GM04504 (cell line): ENCODE measurements around the gene HIPK4.
A peak's percentile ranks its signal among the peaks of the same experiment; 100 is the strongest.

Experiments used
- DNase-seq: peaks from one replicate; pipeline ENCODE4 v3.0.0-alpha.2; 2012; ENCODE audit warnings: low read depth

HIPK4 gene

DNA sequence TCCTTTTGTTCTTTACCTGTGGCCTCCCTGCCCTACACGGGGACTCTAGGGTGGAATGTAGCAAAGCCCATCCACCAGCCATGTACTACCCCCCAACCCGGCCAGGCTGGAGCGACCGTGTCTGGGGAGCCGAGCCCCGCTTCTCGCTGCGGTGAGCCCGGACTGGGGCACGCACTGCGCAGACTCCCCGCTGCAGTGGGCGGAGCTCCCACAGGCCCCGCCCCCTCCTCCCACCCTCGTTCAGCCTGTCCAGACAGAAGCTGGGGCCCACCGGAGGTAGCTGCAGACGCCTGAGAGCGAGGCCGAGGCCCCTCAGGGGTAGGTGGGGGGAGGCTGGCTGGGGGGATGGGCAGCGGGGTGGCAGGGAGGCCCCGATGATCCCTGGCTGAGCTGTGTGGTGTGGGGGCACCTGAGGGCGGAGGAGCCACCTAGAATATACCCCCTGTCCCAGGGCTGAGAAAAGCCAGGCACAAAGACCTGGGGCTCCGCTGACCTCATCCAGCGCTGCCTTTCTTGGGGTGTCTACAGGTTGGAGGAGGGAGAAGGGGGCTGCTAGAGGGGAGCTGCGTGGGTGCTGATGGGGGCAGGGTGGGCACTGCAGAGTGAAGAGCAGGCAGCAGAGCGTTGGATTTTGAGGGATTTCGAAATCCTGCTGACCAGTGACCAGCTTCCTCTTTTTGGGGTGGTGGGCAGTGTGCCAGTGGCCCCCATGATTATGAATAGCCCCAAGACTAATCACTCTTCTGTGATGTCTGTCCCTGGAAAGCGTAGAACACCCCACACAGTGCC is 24.2 kb downstream of the HIPK4 start:
- DNase-seq, result no peak

DNA sequence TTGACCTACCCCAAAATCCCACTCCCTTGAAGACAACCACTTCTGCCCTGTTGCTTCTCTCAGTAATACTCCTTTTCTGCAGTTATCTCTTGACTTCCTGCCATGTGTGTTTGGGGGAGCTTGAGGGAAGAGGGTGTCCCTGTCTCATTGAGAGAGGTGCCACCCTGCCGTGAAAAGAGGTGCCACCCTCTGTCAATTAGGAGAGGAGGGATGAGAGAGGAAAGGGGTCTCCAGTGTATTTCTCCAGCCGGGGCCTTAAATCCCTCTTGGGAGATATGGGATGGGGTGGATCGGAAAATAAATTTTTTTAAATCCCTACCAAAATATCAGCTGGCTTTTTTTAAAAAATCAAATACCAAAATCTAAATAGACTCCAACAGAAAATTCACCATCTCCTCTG is 25.0 kb downstream of the HIPK4 start:
- no peak for DNase-seq

DNA sequence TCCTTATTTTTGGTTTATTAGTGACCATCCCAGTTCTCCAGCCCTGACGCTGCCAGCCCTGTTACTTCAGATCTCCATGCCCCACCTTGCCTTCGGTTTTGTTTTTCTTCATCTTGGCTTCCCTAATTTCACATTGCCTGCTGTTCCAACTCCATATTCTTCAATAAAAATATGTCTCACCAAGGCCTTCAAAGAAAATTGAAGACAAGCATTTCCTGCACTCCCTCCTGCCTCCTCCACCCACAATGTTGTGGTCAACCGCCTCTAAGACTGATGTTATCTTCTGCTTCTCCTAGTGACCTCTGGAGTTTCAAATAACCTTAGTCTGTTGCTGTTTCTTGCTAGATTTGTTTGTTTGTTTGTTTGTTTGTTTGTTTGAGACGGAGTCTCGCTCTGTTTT is 26.9 kb downstream of the HIPK4 start:
- DNase-seq, result no peak

DNA sequence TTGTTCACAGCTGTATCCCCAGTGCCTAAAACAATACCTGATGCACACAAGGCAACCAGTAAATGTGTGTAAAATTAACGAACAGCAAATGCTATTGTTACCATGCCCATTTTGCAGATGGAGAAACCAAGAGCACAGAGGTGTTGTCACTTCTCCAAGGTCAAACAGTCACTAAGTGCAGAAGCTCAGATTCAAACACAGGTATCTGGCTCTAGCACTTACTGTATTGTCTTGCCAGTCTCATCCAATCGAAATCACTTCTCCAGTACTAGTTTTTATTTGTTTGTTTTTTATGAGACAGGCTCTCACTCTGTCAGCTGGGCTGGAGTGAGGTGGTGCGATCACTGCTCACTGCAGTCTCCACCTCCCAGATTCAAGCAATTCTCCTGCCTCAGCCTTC is 27.8 kb downstream of the HIPK4 start:
- DNase-seq, result no peak

DNA sequence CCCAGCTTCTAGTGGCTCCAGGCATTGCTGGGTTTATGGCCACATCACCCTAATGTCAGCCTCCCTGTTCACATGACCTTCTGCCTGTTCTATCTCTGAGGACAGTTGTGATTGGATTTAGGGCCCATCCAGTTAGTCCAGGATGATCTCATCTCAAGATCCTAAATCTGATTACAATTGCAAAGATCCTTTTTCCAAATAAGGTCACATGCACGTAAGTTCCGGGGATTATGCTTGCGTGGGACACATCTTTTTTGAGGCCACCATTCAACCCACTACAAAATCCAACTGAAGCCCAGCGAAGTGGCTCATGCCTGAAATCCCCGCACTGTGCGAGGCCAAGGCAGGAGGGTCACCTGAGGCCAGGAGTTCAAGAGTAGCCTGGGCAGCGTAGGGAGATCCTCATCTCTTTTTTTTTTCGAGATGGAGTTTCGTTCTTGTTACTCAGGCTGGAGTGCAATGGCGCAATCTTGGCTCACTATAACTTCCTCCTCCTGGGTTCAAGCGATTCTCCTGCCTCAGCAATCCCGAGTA is 29.2 kb downstream of the HIPK4 start:
- no peak for DNase-seq

DNA sequence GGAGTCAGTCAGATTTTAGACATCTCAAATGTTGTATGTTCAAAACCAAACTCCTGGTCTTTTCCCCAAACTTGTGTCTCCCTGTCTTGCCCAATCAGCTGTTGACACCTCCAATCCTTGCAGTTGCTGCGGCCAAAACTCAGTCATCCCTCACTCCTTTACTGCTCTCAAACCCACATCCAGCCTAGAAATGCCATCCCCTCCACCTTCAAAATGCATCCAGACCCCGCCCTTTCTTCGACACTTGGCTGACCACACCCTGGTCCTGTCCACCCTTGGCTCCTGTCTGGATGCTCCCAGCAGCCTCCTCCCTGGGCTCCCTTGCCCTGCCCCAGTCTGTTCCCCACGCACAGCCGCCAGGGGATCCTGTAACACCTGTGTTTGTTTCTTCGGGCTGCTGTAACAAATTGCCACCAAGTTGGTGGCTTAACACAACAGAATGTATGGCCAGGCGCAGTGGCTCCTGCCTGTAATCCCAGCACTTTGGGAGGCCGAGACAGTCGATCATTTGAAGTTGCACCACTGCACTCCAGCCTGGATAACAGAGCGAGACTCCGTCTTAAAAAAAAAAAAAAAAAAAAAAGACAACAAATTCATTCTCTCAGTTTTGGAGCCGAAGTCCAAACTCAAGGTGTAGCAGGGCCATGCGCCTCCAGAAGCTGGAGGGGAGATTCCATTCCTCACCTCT is 29.8 kb downstream of the HIPK4 start:
- no peak for DNase-seq

DNA sequence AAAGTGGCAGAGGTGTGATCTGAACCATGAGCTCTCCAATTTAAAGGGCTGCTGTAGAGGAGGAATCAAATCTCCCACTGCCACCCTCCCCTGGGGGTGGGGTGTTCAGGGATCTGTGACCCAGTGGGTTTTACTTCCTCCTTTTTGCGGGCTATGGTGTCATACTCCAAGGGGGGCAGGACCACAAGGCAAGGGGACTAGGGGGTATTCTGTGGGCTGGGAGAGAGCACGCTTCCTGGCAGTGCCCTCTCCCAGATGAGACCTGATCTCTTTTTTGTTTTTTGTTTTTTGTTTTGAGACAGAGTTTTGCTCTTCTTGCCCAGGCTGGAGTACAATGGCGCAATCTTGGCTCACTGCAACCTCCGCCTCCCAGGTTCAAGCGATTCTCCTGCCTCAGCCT is 31.2 kb downstream of the HIPK4 start:
- no peak for DNase-seq

DNA sequence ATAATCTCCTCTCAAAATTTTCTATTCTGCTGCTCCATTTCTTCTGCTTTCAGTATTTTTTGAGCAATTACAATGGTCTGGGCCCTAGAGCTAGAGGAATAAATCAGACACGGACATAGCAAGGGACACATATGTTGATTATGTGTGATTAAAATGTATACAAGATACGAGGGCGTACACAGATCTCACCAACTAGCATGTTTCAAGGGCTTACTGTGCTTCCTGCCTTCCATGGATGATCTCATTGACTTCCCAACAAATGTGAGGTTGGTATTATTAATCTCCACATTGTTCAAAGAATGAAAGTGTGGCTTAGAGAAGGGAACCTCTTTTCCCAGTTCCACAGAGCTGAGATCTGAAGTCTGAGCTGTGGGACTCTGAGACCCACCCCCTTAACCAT is 32.3 kb downstream of the HIPK4 start:
- no peak for DNase-seq

DNA sequence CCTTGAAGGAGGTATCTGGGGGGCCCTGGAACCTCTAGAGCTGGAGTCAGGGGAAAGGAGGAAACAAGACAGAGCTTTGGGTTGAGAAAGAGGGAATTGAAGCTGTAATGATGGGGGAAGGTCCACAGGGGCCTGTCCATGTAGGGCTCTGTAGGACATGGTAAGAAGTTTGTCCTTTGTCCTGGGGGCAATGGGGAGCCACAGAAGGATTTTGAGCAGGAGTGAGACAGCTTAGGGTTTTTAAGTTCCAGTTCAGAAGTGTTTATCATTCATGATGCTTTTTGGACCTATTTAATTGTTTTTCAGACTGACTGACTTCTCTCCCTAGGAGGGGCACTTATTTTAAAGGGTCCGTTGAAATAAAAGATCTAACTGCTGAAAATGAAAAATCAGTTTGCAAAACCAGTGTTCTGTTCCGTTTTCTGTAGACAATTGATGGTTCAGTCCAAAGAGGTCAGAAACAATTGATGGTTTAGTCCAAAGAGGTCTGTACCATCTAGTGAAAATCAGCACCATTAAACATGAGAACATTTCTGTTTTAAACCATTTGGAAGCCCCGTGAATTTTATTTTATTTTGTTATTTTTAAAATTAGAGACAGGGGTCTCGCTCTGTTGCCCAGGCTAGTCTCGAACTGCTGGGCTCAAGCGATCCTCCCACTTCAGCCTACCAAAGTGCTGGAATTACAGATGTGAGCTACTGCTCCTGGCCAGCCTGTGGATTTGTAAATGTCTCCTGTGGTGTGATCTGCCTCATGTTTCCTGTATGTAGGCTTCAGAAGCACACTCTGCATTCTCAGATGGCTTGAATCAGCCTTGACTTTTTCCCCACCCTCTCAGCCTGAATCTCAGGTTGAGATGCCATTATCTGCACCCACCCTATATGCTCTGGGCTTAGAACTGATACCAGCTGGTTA is 33.0 kb downstream of the HIPK4 start:
- no peak for DNase-seq

DNA sequence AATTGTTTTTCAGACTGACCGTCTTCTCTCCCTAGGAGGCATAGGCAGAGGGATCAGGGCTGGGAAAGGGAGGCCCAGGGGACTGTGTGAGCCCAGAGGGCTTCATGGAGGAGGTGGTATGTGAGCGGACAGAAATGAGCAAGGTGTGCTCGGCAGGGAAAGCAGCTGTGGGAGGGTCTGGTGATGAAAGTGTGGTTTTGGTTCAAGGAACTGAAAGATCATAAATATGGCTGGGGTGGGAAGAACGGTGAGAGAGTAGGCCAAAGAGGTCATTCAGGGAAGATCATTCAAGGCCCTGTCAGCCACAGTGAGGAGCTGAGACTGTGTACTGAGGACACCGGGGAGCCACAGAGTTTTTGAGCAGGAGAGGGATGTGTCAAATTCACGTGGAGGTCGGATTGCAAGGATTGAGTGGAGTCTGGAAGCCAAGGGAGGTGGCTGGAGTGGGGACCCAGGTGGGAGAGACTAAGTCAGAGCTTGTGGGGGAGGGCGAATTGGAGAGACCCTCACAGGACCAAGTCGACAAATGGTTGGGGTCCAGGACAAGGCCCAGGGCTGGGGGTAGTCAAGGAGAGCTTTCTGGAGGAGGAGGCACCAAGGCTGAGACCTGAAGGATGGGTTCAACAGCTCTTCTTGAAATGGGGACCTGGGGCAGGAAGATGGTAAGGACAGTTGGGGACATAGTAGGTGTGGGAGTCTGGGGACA is 33.9 kb downstream of the HIPK4 start:
- DNase-seq, result no peak

DNA sequence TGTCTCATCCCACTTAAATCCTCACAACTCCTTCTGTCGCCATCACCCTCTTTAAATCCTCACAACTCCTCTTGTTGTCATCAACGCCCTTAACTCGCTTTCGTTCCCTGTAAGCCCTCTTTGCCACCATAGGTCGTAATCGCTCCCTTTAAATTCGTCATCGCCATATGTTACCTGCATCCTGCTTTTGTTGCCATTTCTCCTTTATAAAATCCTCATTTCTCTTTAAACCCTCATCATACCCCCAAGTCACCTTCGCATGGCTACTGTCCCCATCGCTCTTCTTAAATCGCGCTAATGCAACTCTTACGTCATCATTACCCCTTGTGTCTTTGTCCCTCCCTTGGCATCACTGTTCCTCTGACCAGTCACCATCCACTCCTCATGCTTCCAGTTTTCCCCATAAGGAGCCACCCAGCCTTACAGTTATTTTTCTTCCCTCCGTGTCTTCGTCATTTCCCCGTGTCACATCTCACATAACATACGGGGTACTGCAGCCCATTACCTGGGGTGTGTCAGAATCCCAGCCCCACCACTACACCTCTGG is 40.9 kb downstream of the HIPK4 start:
- DNase-seq, result peak; percentile 17

DNA sequence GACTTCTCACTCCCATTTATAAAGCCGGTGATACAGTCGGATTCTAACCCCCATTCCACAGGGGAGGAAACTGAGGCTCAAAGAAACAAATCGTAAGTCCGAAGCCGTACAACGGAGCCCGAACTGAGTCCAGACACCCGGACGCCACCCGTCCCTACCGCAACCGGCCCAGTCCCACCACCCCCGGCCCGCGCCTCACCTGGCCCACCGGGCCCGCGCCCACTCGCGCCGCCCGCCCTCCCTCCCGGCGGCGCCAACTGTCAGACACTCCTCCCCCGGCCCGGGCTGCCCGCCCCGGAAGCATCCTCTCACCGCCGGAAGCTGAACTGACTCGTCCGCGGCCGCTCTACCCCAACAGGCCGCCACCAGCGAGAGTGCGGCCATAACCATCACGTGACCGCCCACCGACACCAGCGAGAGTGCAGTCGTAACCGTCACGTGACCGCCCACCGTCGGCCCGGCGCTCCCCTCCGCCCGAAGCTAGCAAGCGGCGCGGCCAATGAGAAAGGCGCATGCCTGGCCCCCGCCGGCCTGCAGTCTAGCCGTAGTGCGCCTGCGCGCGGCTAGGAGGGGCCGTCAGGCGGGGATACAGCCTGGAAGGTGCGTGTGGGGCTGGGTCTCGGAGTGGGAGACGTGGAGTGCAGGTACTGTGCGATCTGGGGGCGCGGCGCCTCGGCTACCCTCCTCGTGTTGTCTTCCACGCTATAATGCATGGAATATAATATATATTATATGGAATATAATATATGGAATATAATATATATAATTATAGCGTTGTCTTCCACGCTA is 41.7 kb downstream of the HIPK4 start, which contains the start of the genes C19orf47 and PLD3:
Gene C19orf47 (minus strand): TSS at position 273 of the 789 bp plus-strand sequence. CDS start 6,540 bp downstream, outside the sequence.
Gene PLD3 (plus strand): TSS at position 571 of the 789 bp plus-strand sequence. CDS start 17,789 bp downstream, outside the sequence.
- peak; percentile 98 for DNase-seq

DNA sequence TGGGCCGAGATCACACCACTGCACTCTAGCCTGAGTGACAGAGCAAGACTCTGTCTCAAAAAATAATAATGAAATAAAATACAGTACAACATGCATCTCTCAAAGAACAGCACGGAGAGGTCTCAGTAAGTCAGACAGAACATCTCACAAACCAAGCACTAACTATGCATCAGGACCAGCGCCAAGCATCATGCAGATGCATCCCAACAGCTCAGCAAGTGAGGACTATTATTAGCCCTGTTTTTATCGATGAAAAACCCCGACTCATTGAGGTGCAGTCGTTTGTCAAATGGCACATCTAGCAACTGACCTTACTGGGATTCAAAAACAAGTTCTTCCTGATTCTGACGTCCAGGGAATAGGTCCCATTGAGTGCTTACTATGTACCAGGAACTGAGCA is 45.6 kb downstream of the HIPK4 start:
- no peak for DNase-seq

DNA sequence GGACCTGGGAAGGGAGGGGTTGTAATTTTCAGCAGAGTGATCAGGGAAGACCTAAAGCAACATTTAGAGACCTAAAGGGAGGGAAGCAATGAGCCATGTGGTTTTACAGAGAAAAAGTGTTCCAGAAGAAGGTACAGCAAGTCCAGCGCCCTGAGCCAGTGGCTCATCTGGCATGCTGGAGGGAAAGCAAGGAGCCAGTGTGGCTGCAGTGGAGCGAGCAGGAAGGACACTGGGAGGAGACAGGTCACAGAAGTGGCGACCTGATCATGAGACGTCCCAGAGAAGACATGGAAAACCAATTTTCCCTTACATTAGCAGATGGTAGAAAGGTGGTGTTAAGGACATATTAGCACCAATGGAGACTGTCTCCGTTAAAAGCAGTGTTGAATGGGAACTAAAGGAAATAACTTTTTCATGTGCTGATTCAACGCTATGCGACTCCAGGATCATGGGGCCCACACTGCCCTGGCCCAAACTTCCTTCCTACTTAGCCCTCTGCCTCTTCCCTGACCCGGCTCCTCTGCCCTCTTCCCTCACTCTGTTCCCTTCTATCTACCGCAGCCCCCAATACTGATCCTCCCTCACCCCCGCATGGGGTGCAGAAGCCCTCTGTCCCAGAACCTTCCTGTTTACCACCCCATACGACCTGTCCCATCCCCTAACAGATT is 47.2 kb downstream of the HIPK4 start:
- no peak for DNase-seq

DNA sequence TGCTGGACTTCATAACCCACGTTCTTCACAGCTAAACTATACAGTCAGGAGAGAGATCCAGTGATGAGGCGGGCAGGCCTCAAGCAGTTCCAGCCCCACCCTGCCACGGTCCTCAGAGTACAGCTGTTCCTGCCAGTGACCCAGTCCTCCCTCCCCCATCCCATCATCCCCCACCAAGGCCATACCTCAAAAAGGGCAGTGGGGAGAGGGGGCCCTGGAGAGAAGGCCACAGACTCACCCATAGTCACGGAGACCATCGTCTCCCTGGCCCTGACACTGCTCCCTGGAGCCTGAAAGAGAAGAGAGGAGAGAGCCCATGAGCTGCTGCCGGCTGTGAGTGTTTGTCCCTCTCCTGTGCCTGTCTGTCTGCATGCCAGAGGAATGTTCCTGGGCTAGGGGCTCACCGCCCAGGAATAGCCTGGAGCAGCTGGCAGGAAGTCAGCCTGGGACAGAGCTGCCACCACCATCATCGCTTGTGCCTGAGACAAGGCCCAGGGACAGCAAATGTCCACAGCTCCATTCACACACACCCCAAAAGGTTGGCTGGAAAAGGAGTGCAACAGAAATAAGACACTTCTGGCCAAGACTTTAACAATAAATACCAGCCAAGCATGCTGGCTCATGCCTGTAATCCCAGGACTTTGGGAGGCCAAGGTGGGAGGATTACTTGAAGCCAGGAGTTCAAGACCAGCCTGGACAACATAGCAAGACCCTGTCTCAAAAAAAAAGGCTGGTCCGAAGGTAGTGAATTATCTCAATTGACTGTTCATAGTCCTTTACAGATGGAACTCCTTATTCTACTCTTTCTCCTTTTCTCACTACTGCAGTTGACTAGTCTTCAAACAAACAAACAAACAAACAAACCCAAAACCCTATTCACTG is 48.1 kb downstream of the HIPK4 start:
- no peak for DNase-seq

DNA sequence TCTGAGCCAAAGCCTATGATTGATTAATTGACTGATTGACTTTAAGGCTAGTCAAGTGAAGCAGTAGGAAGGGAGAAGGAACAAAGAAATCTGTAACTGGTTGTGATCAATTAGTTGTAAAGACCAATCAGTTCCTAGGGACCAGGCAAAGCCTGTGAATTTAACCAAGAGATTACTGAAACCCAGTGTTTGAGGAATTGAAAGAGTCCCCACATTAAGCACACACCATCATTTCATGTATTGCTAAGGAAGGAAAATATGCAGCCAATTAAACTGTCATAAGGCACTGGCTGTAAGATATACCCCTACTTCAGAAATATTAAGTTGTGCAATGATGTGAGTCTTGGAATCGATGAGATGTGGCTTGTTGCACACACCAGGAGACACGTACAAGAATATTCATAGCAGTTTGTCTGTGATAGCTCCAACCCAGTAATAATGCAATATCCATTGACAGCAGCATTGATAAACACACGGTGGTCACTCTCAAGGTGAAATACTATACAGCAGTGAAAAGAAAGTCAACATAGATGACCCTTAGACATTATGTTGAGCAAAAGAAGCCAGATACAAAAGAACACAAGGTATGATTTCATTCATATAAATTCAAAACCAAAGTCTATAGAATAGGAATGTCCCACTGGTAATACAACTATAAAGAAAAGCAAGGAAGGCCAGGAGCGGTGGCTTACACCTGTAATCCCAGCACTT is 50.8 kb downstream of the HIPK4 start:
- DNase-seq, result no peak

DNA sequence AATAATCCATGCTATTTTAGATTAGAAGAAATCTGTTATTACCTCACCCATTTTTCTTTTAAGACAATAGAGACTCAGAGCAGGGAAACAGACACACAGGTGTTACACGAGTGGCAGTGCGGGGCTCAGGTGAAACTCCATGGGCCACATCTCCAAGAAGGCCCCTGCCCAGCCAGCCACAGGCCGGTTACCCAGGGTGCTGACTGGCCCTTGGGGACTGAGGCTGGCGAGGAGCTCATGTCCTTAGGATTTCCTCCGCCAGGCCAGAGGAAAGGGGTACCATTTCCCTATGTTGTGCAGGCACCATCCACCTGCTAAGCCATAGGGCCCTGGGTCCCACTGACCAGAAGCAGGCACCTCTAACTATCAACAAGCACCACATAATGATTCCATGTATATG is 52.4 kb downstream of the HIPK4 start:
- DNase-seq, result no peak

DNA sequence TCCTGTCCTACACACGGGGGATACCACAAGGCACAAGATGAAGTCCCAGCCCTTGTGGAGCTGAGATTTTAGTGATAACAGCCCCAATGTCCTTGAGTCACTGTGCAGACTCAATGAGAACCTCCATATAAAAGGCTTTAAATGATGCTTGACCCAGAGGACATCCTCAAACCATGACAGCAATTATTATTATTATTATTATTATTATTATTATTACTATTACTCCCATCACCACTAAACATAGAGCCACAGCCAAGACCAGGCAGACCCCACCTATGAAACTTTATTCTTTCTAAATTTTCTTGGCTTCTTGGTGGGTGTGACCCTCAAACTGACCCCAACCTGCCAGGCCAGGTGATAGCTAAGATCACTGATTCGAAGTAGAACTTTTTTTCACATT is 52.9 kb downstream of the HIPK4 start:
- no peak for DNase-seq
